ENCODE results near the gene ATP2B2. TPM values are rescaled to one million over a fixed set of nuclear protein-coding genes. Genes with fewer than 3 reads are reported as not detected.

The ATP2B2 gene
- polyA plus RNA-seq, 1 experiment = not detected

- no peak overlapping the region for H3K4me3 ChIP-seq (ENCODE audit: low read depth, low read length)
- TF ChIP-seq CTCF (IDR thresholded peaks at IDR 0.05; ENCODE audit: insufficient read depth, low read depth, low read length) = no peak
- DNase-seq (ENCODE audit: low read depth) = no peak
- ChIA-PET CTCF (no interaction called here), POLR2A (no interaction called here)
- no peaks in the 10 kb centered on the region; the same call in 1 of the 2 replicates for H3K27me3 ChIP-seq (ENCODE audit: control insufficient read depth, insufficient read depth, low read length)
- H3K36me3 ChIP-seq (ENCODE audit: control insufficient read depth, insufficient read depth, low read length) = no peaks in the 10 kb centered on the region
Observed at GRCh38 chr3:10485380-10485779, 20.0 kb downstream of the ATP2B2 start.

- ChIA-PET CTCF (no interaction called here), POLR2A (no interaction called here)
- no peak for DNase-seq (ENCODE audit: low read depth)
- no peak overlapping the region for H3K4me3 ChIP-seq (ENCODE audit: low read depth, low read length)
- H3K27me3 ChIP-seq (ENCODE audit: control insufficient read depth, insufficient read depth, low read length) = no peaks in the 10 kb centered on the region; the same call in 1 of the 2 replicates
- no peak for TF ChIP-seq CTCF (IDR thresholded peaks at IDR 0.05; ENCODE audit: insufficient read depth, low read depth, low read length)
- no peaks in the 10 kb centered on the region for H3K36me3 ChIP-seq (ENCODE audit: control insufficient read depth, insufficient read depth, low read length)
Observed at GRCh38 chr3:10484709-10485108, 20.7 kb downstream of the ATP2B2 start.

- TF ChIP-seq CTCF (IDR thresholded peaks at IDR 0.05; ENCODE audit: insufficient read depth, low read depth, low read length) = no peak
- POLR2A ChIA-PET = no interaction called here
- CTCF ChIA-PET = no interaction called here
- Histone ChIP-seq H3K4me3 (ENCODE audit: low read depth, low read length) (no peak overlapping the region), H3K27me3 (ENCODE audit: control insufficient read depth, insufficient read depth, low read length) (no peaks in the 10 kb centered on the region; the same call in 1 of the 2 replicates), H3K36me3 (ENCODE audit: control insufficient read depth, insufficient read depth, low read length) (no peaks in the 10 kb centered on the region)
- no peak for DNase-seq (ENCODE audit: low read depth)
Observed at GRCh38 chr3:10483686-10484345, 21.6 kb downstream of the ATP2B2 start.

GRCh38 chr3:10483364-10483675, 22.1 kb downstream of the ATP2B2 start:
- CTCF ChIA-PET = no interaction called here
- H3K27me3 ChIP-seq (ENCODE audit: control insufficient read depth, insufficient read depth, low read length) = no peaks in the 10 kb centered on the region; the same call in 1 of the 2 replicates
- no peak for DNase-seq (ENCODE audit: low read depth)
- H3K4me3 ChIP-seq (ENCODE audit: low read depth, low read length) = no peak overlapping the region
- POLR2A ChIA-PET = no interaction called here
- no peak for TF ChIP-seq CTCF (IDR thresholded peaks at IDR 0.05; ENCODE audit: insufficient read depth, low read depth, low read length)
- H3K36me3 ChIP-seq (ENCODE audit: control insufficient read depth, insufficient read depth, low read length) = no peaks in the 10 kb centered on the region

GRCh38 chr3:10482631-10483363, 22.6 kb downstream of the ATP2B2 start:
- ChIA-PET POLR2A (no interaction called here), CTCF (no interaction called here)
- Histone ChIP-seq H3K27me3 (ENCODE audit: control insufficient read depth, insufficient read depth, low read length) (no peaks in the 10 kb centered on the region; the same call in none of the 2 replicates), H3K4me3 (ENCODE audit: low read depth, low read length) (no peak overlapping the region), H3K36me3 (ENCODE audit: control insufficient read depth, insufficient read depth, low read length) (no peaks in the 10 kb centered on the region)
- TF ChIP-seq CTCF (IDR thresholded peaks at IDR 0.05; ENCODE audit: insufficient read depth, low read depth, low read length) = no peak
- no peak for DNase-seq (ENCODE audit: low read depth)

Measured in BJ (cell line).